ENCODE data around the gene IFT25.
"Not testable (repeated sequence)": the region's sequence is repeated elsewhere in the genome, so short reads cannot be mapped to it uniquely, and the experiment has no call there.

IFT25 gene

DNA sequence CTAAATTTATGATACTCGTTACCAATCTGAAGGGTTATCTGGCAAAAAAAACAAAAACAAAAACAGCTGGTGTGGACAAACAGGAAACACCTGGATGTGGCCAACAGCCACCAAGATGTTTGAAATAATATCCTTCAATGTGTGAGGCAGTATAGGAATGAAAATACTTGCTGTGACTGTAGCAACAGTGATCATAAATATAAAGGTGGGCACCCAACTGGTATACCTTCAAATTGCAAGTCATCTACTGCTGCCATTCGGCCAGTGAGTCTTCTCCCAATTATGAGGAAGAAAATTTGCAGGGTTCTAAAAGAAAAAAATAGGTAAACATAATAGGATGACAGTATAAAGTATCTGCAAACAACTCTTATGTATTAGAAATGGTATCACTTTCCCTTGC is 56.8 kb downstream of the IFT25 start:
- Histone ChIP-seq H4K20me1 (ENCODE audit: insufficient read depth, low read length, poor library complexity, severe bottlenecking) (no peaks in the 10 kb centered on the region), H3K9ac (ENCODE audit: low read depth, low read length, poor library complexity, severe bottlenecking) (peak overlapping the region; percentile 69), H3K4me3 (ENCODE audit: low read length, poor library complexity, severe bottlenecking) (peak overlapping the region; percentile 90)

DNA sequence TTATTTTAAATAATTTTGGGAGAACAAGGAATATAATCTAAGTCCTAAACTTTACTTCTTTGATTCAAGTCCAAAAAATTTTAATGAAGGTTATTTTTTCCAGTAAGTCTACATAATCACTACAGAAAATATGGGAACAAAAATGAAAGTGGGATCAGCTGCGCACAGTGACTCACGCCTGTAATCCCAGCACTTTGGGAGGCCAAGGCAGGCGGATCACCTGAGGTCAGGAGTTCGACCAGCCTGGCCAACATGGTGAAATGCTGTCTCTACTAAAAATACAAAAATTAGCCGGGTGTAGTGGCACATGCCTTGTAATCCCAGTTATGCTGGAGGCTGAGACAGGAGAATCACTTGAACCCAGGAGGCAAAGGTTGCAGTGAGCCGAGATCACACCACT is 61.9 kb downstream of the IFT25 start:
- H3K79me2 ChIP-seq (ENCODE audit: insufficient read depth, low read length); H3F3A ChIP-seq (ENCODE audit: low read depth); H3K9ac ChIP-seq (ENCODE audit: low read depth, low read length, poor library complexity, severe bottlenecking); H3K9me2 ChIP-seq (replicated peaks; ENCODE audit: low read depth, low read length); H3K4me2 ChIP-seq (ENCODE audit: low read depth, low read length, poor library complexity, severe bottlenecking); H3K4me3 ChIP-seq (ENCODE audit: low read length, poor library complexity, severe bottlenecking); H4K20me1 ChIP-seq (ENCODE audit: insufficient read depth, low read length, poor library complexity, severe bottlenecking); H3K27me3 ChIP-seq (ENCODE audit: insufficient read depth, low read length, poor library complexity, severe bottlenecking); H3K9me3 ChIP-seq (ENCODE audit: insufficient read depth, low read depth, low read length); H3K4me1 ChIP-seq (ENCODE audit: insufficient read depth, low read length, poor library complexity, severe bottlenecking); H3K36me3 ChIP-seq (ENCODE audit: insufficient read depth, low read length); H2AFZ ChIP-seq (ENCODE audit: low read length): not testable (repeated sequence)

More for the DNA sequence above, 56.8 kb downstream of the IFT25 start:
- H3K9me3 ChIP-seq (ENCODE audit: insufficient read depth, low read depth, low read length) = no peaks in the 10 kb centered on the region
- peak overlapping the region; percentile 82 for H3K4me2 ChIP-seq (ENCODE audit: low read depth, low read length, poor library complexity, severe bottlenecking)
- H3K4me1 ChIP-seq (ENCODE audit: insufficient read depth, low read length, poor library complexity, severe bottlenecking) = peaks cover 13% of the 10 kb centered on the region
- H3K27me3 ChIP-seq (ENCODE audit: insufficient read depth, low read length, poor library complexity, severe bottlenecking) = no peaks in the 10 kb centered on the region
- H3K79me2 ChIP-seq (ENCODE audit: insufficient read depth, low read length) = no peaks in the 10 kb centered on the region; the same call in 1 of the 2 replicates
- TF ChIP-seq, protein P1, sequence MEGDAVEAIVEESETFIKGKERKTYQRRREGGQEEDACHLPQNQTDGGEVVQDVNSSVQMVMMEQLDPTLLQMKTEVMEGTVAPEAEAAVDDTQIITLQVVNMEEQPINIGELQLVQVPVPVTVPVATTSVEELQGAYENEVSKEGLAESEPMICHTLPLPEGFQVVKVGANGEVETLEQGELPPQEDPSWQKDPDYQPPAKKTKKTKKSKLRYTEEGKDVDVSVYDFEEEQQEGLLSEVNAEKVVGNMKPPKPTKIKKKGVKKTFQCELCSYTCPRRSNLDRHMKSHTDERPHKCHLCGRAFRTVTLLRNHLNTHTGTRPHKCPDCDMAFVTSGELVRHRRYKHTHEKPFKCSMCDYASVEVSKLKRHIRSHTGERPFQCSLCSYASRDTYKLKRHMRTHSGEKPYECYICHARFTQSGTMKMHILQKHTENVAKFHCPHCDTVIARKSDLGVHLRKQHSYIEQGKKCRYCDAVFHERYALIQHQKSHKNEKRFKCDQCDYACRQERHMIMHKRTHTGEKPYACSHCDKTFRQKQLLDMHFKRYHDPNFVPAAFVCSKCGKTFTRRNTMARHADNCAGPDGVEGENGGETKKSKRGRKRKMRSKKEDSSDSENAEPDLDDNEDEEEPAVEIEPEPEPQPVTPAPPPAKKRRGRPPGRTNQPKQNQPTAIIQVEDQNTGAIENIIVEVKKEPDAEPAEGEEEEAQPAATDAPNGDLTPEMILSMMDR (conservative IDR thresholded peaks at IDR 0.05; ENCODE audit: low read length) = no peak
- no peak for TF ChIP-seq EZH2phosphoT487 (IDR thresholded peaks at IDR 0.05; ENCODE audit: borderline replicate concordance)
- no peaks in the 10 kb centered on the region for H3F3A ChIP-seq (ENCODE audit: low read depth)
- H3K9me2 ChIP-seq (replicated peaks; ENCODE audit: low read depth, low read length) = no peaks in the 10 kb centered on the region
- H3K36me3 ChIP-seq (ENCODE audit: insufficient read depth, low read length) = no peaks in the 10 kb centered on the region
- no peak overlapping the region for H2AFZ ChIP-seq (ENCODE audit: low read length)

DNA sequence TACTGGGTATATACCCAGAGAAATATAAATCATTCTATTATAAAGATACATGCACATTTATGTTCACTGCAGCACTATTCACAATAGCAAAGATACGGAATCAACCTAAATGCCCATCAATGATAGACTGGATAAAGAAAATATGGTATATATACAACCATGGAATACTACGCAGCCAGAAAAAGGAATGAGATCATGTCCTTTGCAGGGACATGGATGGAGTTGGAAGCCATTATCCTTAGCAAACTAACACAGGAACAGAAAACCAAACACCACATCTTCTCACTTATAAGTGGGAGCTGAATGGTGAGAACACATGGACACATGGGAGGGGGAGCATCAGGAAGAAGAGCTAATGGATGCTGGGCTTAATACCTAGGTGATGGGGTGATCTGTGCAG is 63.6 kb downstream of the IFT25 start:
- not testable (repeated sequence) for H3K27me3 ChIP-seq (ENCODE audit: insufficient read depth, low read length, poor library complexity, severe bottlenecking); H3K4me3 ChIP-seq (ENCODE audit: low read length, poor library complexity, severe bottlenecking); H3K4me2 ChIP-seq (ENCODE audit: low read depth, low read length, poor library complexity, severe bottlenecking); H3K36me3 ChIP-seq (ENCODE audit: insufficient read depth, low read length); H3K79me2 ChIP-seq (ENCODE audit: insufficient read depth, low read length); H3K9me3 ChIP-seq (ENCODE audit: insufficient read depth, low read depth, low read length); H3F3A ChIP-seq (ENCODE audit: low read depth); H4K20me1 ChIP-seq (ENCODE audit: insufficient read depth, low read length, poor library complexity, severe bottlenecking); H3K9me2 ChIP-seq (replicated peaks; ENCODE audit: low read depth, low read length); H3K9ac ChIP-seq (ENCODE audit: low read depth, low read length, poor library complexity, severe bottlenecking); H3K4me1 ChIP-seq (ENCODE audit: insufficient read depth, low read length, poor library complexity, severe bottlenecking); H2AFZ ChIP-seq (ENCODE audit: low read length)

DNA sequence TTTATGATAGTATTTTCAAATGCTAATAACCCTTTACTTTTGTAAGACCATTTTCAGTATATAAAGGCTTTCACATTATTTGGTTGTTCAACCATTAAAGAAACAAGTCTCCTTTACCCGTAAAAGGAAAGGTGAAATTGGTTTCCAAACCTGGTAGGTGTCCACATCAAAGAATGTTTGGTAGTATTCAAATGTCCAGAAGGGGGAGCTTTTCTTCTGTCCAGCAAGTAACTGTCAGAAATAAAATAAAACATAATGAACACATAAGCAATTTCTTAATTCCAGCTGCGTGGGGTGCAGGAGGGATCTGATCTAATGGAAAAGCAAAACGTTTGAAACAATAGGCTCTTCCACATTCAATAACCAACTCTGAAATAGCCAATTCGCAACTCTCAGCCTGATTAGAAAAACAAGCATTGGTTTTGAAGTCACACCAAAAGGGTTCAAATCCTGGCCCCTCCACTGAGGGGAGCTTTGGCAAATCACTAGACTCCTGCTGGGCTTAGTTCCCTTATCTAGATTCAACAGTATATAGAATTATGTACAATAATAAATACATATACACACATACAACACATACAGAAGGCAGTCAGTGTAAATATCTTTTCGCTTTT is 66.9 kb downstream of the IFT25 start:
- Histone ChIP-seq H3K4me3 (ENCODE audit: low read length, poor library complexity, severe bottlenecking) (no peak overlapping the region), H3F3A (ENCODE audit: low read depth) (no peaks in the 10 kb centered on the region), H3K27me3 (ENCODE audit: insufficient read depth, low read length, poor library complexity, severe bottlenecking) (no peaks in the 10 kb centered on the region), H3K9ac (ENCODE audit: low read depth, low read length, poor library complexity, severe bottlenecking) (no peak overlapping the region), H3K9me2 (replicated peaks; ENCODE audit: low read depth, low read length) (no peaks in the 10 kb centered on the region), H4K20me1 (ENCODE audit: insufficient read depth, low read length, poor library complexity, severe bottlenecking) (no peaks in the 10 kb centered on the region), H3K4me1 (ENCODE audit: insufficient read depth, low read length, poor library complexity, severe bottlenecking) (no peaks in the 10 kb centered on the region), H3K9me3 (ENCODE audit: insufficient read depth, low read depth, low read length) (no peaks in the 10 kb centered on the region), H3K4me2 (ENCODE audit: low read depth, low read length, poor library complexity, severe bottlenecking) (no peak overlapping the region), H2AFZ (ENCODE audit: low read length) (no peak overlapping the region), H3K36me3 (ENCODE audit: insufficient read depth, low read length) (peaks cover 11% of the 10 kb centered on the region; the same call in 1 of the 2 replicates), H3K79me2 (ENCODE audit: insufficient read depth, low read length) (no peaks in the 10 kb centered on the region)
- TF ChIP-seq, protein P1 (conservative IDR thresholded peaks at IDR 0.05; ENCODE audit: low read length) = peak; percentile 85
- no peak for TF ChIP-seq EZH2phosphoT487 (IDR thresholded peaks at IDR 0.05; ENCODE audit: borderline replicate concordance)

DNA sequence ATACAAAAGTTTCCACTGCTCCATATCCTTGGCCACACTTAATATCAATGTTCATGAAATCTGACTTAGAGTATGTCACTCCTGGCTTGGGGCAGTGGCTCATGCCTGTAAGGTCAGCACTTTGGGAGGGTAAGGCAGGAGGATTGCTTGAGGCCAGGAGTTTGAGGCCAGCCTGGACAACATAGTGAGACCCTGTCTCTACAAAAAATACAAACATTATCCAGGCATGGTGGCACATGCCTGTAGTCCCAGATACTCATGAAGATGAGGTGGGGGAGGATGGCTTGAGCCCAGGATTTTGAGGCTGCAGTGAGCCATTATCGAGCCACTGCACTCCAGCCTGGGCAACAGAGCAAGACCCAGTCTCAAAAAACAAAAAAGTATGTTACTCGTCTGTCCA is 70.3 kb downstream of the IFT25 start:
- not testable (repeated sequence) for H3K9me3 ChIP-seq (ENCODE audit: insufficient read depth, low read depth, low read length); H4K20me1 ChIP-seq (ENCODE audit: insufficient read depth, low read length, poor library complexity, severe bottlenecking); H3K4me1 ChIP-seq (ENCODE audit: insufficient read depth, low read length, poor library complexity, severe bottlenecking); H3K27me3 ChIP-seq (ENCODE audit: insufficient read depth, low read length, poor library complexity, severe bottlenecking); H3K79me2 ChIP-seq (ENCODE audit: insufficient read depth, low read length); H2AFZ ChIP-seq (ENCODE audit: low read length); H3K4me2 ChIP-seq (ENCODE audit: low read depth, low read length, poor library complexity, severe bottlenecking); H3F3A ChIP-seq (ENCODE audit: low read depth); H3K9ac ChIP-seq (ENCODE audit: low read depth, low read length, poor library complexity, severe bottlenecking); H3K9me2 ChIP-seq (replicated peaks; ENCODE audit: low read depth, low read length); H3K4me3 ChIP-seq (ENCODE audit: low read length, poor library complexity, severe bottlenecking)
- peaks cover 15% of the 10 kb centered on the region; the same call in 1 of the 2 replicates for H3K36me3 ChIP-seq (ENCODE audit: insufficient read depth, low read length)
